IMR-90 (cell line): ENCODE results near the gene TUBD1. TPM values are rescaled to one million over a fixed set of nuclear protein-coding genes. Genes with fewer than 3 reads are reported as not detected.

Source experiments
- ATAC-seq: fragments of 200-7000 bp; cut with Tn5 transposase; 2 replicates; pipeline ENCODE4 v1.9.1; 2020; ENCODE audit warnings: low read depth, mild to moderate bottlenecking, moderate library complexity
- BruUV-seq: library from RNA; stranded (reverse); fragments of 400-500 nt; replicated peaks from 2 replicates; lab custom pipeline; 2021; lab: Mats Ljungman, UMichigan
- CTCF ChIA-PET: fragments of 300-600 bp; formaldehyde crosslinking; extraction: SDS; loops from one replicate; lab custom pipeline; 2021; ENCODE audit warnings: antibody characterized with exemption; lab: Yijun Ruan, JAX
- POLR2A ChIA-PET: fragments of 300-600 bp; sonication (Branson Sonifier 250); formaldehyde crosslinking; loops from one replicate; lab custom pipeline; 2022; ENCODE audit warnings: antibody characterized with exemption; ENCODE audit not compliant: unreplicated experiment; lab: Charles Lee
- DNase-seq: peaks from one replicate; pipeline ENCODE4 v3.0.0; 2013
- H2AFZ ChIP-seq: replicated peaks from 2 replicates; pipeline ENCODE3; 2013; ENCODE audit warnings: low read length, mild to moderate bottlenecking; ENCODE audit not compliant: poor library complexity
- H2AK5ac ChIP-seq: 2 replicates; pipeline ENCODE4 v1.6.1; 2013; ENCODE audit warnings: low read depth, low read length, inconsistent platforms
- H2AK9ac ChIP-seq: replicated peaks from 2 replicates; pipeline ENCODE3; 2013; ENCODE audit warnings: mild to moderate bottlenecking, low read depth, low read length, moderate library complexity; ENCODE audit not compliant: poor library complexity
- H2BK120ac ChIP-seq: 2 replicates; pipeline ENCODE4 v1.6.1; 2013; ENCODE audit warnings: low read depth, low read length, inconsistent platforms
- H2BK15ac ChIP-seq: 3 replicates; pipeline ENCODE4 v1.6.1; 2013; ENCODE audit warnings: low read depth, low read length, inconsistent platforms
- H2BK20ac ChIP-seq: 2 replicates; pipeline ENCODE4 v1.6.1; 2013; ENCODE audit warnings: low read depth, mild to moderate bottlenecking, inconsistent platforms, low read length, moderate library complexity
- H2BK5ac ChIP-seq: 2 replicates; pipeline ENCODE4 v1.6.1; 2013; ENCODE audit warnings: mild to moderate bottlenecking, low read depth, low read length, inconsistent platforms; ENCODE audit not compliant: poor library complexity, severe bottlenecking
- H3K14ac ChIP-seq: replicated peaks from 2 replicates; pipeline ENCODE4 v1.6.1; 2013; ENCODE audit warnings: low read depth, low read length, inconsistent platforms
- H3K18ac ChIP-seq: 2 replicates; pipeline ENCODE4 v1.6.1; 2013; ENCODE audit warnings: low read depth, low read length, control low read depth
- H3K23ac ChIP-seq: 2 replicates; pipeline ENCODE4 v1.6.1; 2013; ENCODE audit warnings: low read depth, low read length, inconsistent platforms
- H3K27ac ChIP-seq: 2 replicates; pipeline ENCODE4 v1.5.1; 2013; ENCODE audit warnings: mild to moderate bottlenecking, control low read depth, low read length; ENCODE audit not compliant: insufficient read depth
- H3K27me3 ChIP-seq: 2 replicates; pipeline ENCODE4 v1.6.1; 2013; ENCODE audit warnings: low read length; ENCODE audit not compliant: control insufficient read depth, insufficient read depth
- H3K36me3 ChIP-seq: 2 replicates; pipeline ENCODE4 v1.6.1; 2013; ENCODE audit warnings: low read length, mixed read lengths; ENCODE audit not compliant: control insufficient read depth, insufficient read depth
- H3K4ac ChIP-seq: 2 replicates; pipeline ENCODE4 v1.6.1; 2013; ENCODE audit warnings: low read depth, low read length, inconsistent platforms
- H3K4me1 ChIP-seq: 2 replicates; pipeline ENCODE4 v1.6.1; 2013; ENCODE audit warnings: low read length, mixed read lengths; ENCODE audit not compliant: control insufficient read depth, insufficient read depth
- H3K4me2 ChIP-seq: 2 replicates; pipeline ENCODE4 v1.6.1; 2013; ENCODE audit warnings: low read depth, mild to moderate bottlenecking, control low read depth, low read length, moderate library complexity
- H3K4me3 ChIP-seq: 2 replicates; pipeline ENCODE4 v1.5.1; 2013; ENCODE audit warnings: low read depth, mild to moderate bottlenecking, control low read depth, low read length, moderate library complexity; ENCODE audit not compliant: insufficient read depth
- H3K56ac ChIP-seq: 2 replicates; pipeline ENCODE4 v1.6.1; 2013; ENCODE audit warnings: low read length, inconsistent platforms; ENCODE audit not compliant: insufficient read depth; ENCODE audit errors: extremely low read depth
- H3K79me1 ChIP-seq, 2 experiments: 2 replicates each; pipeline ENCODE4 v1.6.1; 2013; ENCODE audit warnings: low read length in 2 of 2, inconsistent platforms in 1 of 2, low read depth in 1 of 2
- H3K9ac ChIP-seq: 2 replicates; pipeline ENCODE4 v1.6.1; 2013; ENCODE audit warnings: low read depth, low read length, control low read depth
- H3K9me1 ChIP-seq: 2 replicates; pipeline ENCODE4 v1.6.1; 2013; ENCODE audit warnings: low read length, inconsistent platforms; ENCODE audit not compliant: insufficient read depth
- H3K9me3 ChIP-seq: 2 replicates; pipeline ENCODE4 v1.6.1; 2013; ENCODE audit warnings: low read length; ENCODE audit not compliant: control insufficient read depth, insufficient read depth
- H4K20me1 ChIP-seq: 2 replicates; pipeline ENCODE4 v1.6.1; 2013; ENCODE audit warnings: low read length, inconsistent platforms; ENCODE audit not compliant: insufficient read depth
- H4K5ac ChIP-seq: 2 replicates; pipeline ENCODE4 v1.6.1; 2013; ENCODE audit warnings: mild to moderate bottlenecking, low read depth, low read length, control low read depth
- H4K8ac ChIP-seq, 2 experiments: 2 replicates each; pipeline ENCODE4 v1.6.1; 2013; ENCODE audit warnings: low read depth in 2 of 2, low read length in 2 of 2, control low read depth in 1 of 2, inconsistent platforms in 1 of 2
- H4K91ac ChIP-seq: 2 replicates; pipeline ENCODE4 v1.6.1; 2013; ENCODE audit warnings: low read depth, low read length, inconsistent platforms; ENCODE audit not compliant: insufficient read depth
- BHLHE40 ChIP-seq: fragments of 150-350 bp; IDR thresholded peaks from 2 replicates; pipeline ENCODE4 v1.6.1; 2016; ENCODE audit warnings: mild to moderate bottlenecking, low read depth, low read length
- CHD1 ChIP-seq: IDR thresholded peaks from 2 replicates; pipeline ENCODE4 v1.6.1; 2012; ENCODE audit warnings: low read depth, low read length, improper control_type of control experiment
- CTCF ChIP-seq: conservative IDR thresholded peaks from 2 replicates; pipeline ENCODE4 v1.5.1; 2012; ENCODE audit warnings: mild to moderate bottlenecking, low read depth, low read length, improper control_type of control experiment
- MAFK ChIP-seq: IDR thresholded peaks from 2 replicates; pipeline ENCODE4 v1.6.1; 2012; ENCODE audit warnings: low read depth, low read length, improper control_type of control experiment
- RAD21 ChIP-seq: IDR thresholded peaks from 2 replicates; pipeline ENCODE4 v1.6.1; 2012; ENCODE audit warnings: low read length, improper control_type of control experiment
- RCOR1 ChIP-seq: IDR thresholded peaks from 2 replicates; pipeline ENCODE4 v1.6.1; 2012; ENCODE audit warnings: mild to moderate bottlenecking, low read length, improper control_type of control experiment; ENCODE audit not compliant: insufficient replicate concordance
- RFX5 ChIP-seq: IDR thresholded peaks from 2 replicates; pipeline ENCODE4 v1.8.0; 2012; ENCODE audit warnings: low read depth, mild to moderate bottlenecking, low read length, moderate library complexity
- USF2 ChIP-seq: fragments of 150-350 bp; IDR thresholded peaks from 2 replicates; pipeline ENCODE4 v1.6.1; 2017; ENCODE audit warnings: mild to moderate bottlenecking, antibody characterized with exemption, low read length, low read depth
- whole genome bisulfite sequencing, 2 experiments: methylation state at CpG; one replicate each; pipeline versions ENCODE4 v1.1.5 to v1.1.7; 2013; ENCODE audit warnings: missing lambda C conversion rate in 2 of 2; ENCODE audit not compliant: insufficient read length in 1 of 2; ENCODE audit errors: extremely low coverage in 2 of 2; 5-methylcytosine and 5-hydroxymethylcytosine counted together
- dilution Hi-C: fragments of 300-500 bp; cut with HindIII; formaldehyde crosslinking; loops from one replicate; pipeline ENCODE4 v1.14.3; 2018; ENCODE audit warnings: low sequenced_read_pairs; ENCODE audit not compliant: unreplicated experiment
- in situ Hi-C: fragments of 300-500 bp; cut with MboI; formaldehyde crosslinking; loops from 3 replicates; pipeline ENCODE4 v1.14.3; 2019; ENCODE audit warnings: low sequenced_read_pairs, inconsistent platforms, mixed read lengths
- intact Hi-C: fragments of 100-400 bp; cut with micrococcal nuclease; formaldehyde crosslinking; loops from 2 replicates; pipeline ENCODE4 v1.10.0; 2022
- polyA plus RNA-seq, 3 experiments: library from polyadenylated mRNA; depleted of rRNA; stranded (reverse); fragments of >200 nt; gene quantifications; 2 replicates each; pipeline ENCODE4 v1.2.3, GENCODE V29; 2012; ENCODE audit warnings: low replicate concordance in 1 of 3
- total RNA-seq: library from RNA; depleted of rRNA; stranded (reverse); fragments of >200 nt; gene quantifications from 2 replicates; pipeline ENCODE4 v1.2.3, GENCODE V29; 2012

The TUBD1 gene
- total and polyA plus RNA-seq, 2 of the 4 experiments (the other 2 are of a cell fraction): 2.2 to 4.7 TPM

- ChIA-PET POLR2A (interaction anchor here (0.5 to 0.6 kb wide), 2 partner anchors 14 to 567 kb away, joined by 6 to 8 read pairs; no protein-coding TSS in a partner anchor), CTCF (interaction anchor here (0.6 kb wide), 1 partner anchor 22 kb away, joined by 4 read pairs; no protein-coding TSS in a partner anchor)
- no peak overlapping the region for H2BK20ac ChIP-seq
- H4K8ac ChIP-seq: no peak overlapping the region
- no peak overlapping the region for H2BK5ac ChIP-seq
- H3K9me1 ChIP-seq: no peaks in the 10 kb centered on the region
- peaks cover 23% of the 10 kb centered on the region for H3K36me3 ChIP-seq
- in situ Hi-C loops: loop anchor here (10.0 to 25.0 kb wide), 2 partner anchors 114 to 246 kb away; no protein-coding TSS in a partner anchor
- no peak overlapping the region for H2BK120ac ChIP-seq
- no peak for ATAC-seq
- dilution Hi-C loops: loop anchor here (25.0 kb wide), 1 partner anchor 121 kb away; no protein-coding TSS in a partner anchor
- no peak for DNase-seq
- H3K4me2 ChIP-seq: no peak overlapping the region
- H4K20me1 ChIP-seq: no peaks in the 10 kb centered on the region
- no CpG with 5 or more reads among the region's 1 CpG for WGBS, 2 experiments
- H2AFZ ChIP-seq: no peak overlapping the region
- H3K9me3 ChIP-seq: no peaks in the 10 kb centered on the region
- H3K56ac ChIP-seq: no peak overlapping the region
- BruUV-seq: no TSS peak
- H3K4me3 ChIP-seq: no peak overlapping the region
- no peak overlapping the region for H2AK9ac ChIP-seq
- no peak overlapping the region for H2BK15ac ChIP-seq
- no peak overlapping the region for H4K91ac ChIP-seq
- H3K9ac ChIP-seq: no peak overlapping the region
- H3K18ac ChIP-seq: no peak overlapping the region
- H2AK5ac ChIP-seq: no peak overlapping the region
- H3K27me3 ChIP-seq: no peaks in the 10 kb centered on the region
- intact Hi-C loops: no loop called here
- no peak overlapping the region for H3K4ac ChIP-seq
- H3K27ac ChIP-seq: no peak overlapping the region
- H4K5ac ChIP-seq: no peak overlapping the region
- H3K79me1 ChIP-seq: no peaks in the 10 kb centered on the region; a peak in 1 of 4 replicates
- TF ChIP-seq CTCF (no peak), RAD21 (no peak), CHD1 (no peak), USF2 (no peak), MAFK (no peak), RFX5 (no peak), BHLHE40 (no peak), RCOR1 (no peak)
- no peak overlapping the region for H3K14ac ChIP-seq
- H3K4me1 ChIP-seq: no peaks in the 10 kb centered on the region
- H3K23ac ChIP-seq: no peak overlapping the region
These were observed 48.4 kb upstream of the TUBD1 start for GRCh38 chr17:59941131-59941530.
